HG03064 (cell line): ENCODE measurements around the gene ALOX12.
A peak's percentile ranks its signal among the peaks of the same experiment; 100 is the strongest.

ENCODE experiments used
- ATAC-seq: cut with Tn5 transposase; IDR thresholded peaks from one replicate; pipeline ENCODE4 v1.9.1; 2021; ENCODE audit warnings: low read depth; ENCODE audit not compliant: unreplicated experiment

ALOX12 gene

DNA sequence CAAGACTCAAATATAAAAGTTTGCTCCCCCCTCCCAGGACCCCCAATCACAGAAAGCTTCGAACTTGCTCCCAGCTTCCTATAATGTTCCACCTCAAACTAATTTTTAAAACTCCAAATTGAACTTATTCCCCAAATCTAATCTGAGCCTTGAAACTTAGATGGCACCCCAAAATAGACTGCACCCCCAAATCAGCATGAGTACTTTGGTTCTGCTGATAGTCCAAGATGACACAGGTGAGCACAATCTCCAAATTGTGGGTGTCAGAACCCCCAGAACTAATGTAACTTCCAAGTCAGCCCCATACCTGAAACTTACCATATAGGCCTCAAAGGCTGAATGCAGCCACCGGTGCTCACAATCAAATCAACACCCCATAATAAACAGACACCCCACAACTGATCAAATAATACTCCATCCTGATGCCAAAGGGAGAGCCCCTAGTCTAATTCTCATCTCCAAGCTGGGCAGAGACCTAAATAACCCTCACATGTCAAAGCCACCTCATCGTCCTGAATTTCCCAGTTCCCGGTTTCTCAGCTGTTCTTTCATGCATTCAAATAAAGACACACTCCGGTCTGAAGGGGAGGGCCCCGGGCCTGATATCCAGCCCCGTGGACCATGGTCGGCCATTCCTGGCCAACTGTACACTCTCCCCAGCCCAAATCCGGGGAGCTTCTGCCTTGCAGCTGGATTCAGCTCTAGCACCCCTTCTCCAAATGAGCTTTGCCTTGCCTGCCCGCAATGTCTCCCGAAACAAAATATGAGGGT is 25.2 kb downstream of the ALOX12 start:
- no peak for ATAC-seq

DNA sequence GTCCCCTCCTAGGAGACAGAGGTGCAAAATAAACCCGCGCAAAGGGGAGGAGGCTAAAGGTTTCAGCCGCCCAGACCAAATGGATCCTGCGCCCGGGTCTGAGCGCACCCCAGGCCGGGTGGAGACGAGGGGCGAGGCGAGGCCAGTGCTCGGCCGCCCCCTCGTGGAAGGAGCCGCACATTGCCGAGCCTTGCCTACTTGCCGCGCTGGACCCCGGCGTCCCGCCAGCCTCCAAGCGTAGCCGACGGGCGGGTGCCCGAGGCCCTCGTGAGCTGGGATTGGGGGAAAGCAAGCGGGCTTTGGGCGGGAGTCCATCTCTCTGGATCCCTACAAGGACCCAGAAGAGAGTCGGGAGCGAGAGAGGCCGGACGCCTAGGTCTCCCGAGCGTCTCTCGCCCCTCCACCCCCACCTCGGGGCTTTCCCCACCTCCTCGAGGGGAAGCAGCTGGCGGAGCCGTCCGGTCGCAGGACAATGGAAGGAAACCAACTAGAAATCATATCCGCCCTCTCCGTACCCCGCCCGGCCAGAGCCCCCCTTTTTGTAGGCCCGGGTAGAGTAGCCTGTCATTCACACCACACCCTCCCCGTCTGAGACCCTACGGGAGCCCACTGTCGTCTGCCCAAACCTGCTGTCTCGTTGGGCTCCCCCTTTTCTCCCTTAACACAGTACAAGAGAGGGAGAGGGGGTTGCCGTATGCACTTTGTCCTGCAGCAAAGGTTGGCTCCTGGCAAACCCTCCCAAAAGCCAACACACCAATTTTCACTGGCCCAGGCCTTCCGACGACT is 26.3 kb downstream of the ALOX12 start:
- ATAC-seq: no peak

DNA sequence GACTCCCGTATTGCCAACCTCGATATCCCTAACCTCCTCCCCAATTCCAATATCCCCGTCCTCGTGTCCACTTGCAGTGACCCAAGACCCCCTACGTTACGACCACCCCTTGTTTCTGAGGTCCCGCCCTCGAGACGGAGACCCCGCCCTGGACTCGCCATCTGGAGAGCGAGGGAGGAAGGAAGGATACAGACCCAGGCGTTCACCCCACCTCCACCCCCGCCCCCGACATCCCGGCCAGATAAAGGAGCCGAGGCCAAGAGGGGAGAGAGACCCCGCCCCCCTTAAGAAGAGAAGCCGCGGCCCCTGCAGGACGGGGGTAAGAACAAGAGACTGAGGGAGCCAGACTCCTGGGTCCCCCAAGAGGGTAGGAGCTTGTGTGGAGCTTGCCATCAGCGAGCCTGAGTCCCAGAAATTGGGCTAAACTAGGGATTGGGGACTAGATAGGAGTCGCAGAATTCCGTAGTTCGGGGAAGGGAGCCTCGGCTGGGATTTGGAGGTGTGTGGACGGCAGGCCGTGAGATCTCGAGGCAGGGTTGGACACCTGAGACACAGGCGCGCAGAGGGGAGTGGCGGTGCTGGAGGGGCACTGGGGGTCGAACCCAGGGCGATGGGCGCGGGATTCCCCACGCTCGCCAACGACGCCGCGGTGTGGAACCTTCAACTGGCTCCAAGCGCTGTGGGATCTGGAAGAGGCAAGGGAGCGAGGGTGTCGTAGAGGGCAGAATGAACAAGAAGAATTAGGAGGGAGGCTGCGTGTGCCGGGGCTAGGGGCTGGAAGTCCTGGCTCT is 27.1 kb downstream of the ALOX12 start, which contains the start of gene BCL6B:
BCL6B (plus strand) TSS at position 270 of the 791 bp plus-strand sequence. CDS start 622 bp downstream, outside the sequence.
- no peak for ATAC-seq

DNA sequence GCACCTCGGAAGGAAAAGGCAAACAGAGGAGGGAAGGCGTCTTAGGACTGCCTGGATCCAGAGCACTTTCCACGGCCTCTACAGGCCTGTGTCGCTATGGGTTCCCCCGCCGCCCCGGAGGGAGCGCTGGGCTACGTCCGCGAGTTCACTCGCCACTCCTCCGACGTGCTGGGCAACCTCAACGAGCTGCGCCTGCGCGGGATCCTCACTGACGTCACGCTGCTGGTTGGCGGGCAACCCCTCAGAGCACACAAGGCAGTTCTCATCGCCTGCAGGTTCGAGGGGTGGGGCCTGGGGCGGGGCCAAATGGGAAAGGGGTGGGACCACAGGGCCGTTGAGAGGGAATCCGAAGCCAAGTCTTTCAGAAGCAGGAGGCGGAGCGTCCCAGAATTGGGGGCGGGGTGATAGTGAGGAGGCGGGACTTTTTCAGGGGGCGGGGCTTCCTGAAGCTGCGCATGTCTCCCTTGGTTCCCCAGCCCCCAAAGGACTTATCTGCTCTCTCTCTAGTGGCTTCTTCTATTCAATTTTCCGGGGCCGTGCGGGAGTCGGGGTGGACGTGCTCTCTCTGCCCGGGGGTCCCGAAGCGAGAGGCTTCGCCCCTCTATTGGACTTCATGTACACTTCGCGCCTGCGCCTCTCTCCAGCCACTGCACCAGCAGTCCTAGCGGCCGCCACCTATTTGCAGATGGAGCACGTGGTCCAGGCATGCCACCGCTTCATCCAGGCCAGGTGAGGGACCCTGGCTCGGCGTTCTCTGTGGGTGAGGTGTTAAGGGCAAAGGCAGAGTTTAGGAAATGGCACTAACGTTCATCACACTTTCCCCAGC is 27.9 kb downstream of the ALOX12 start:
- ATAC-seq: no peak

DNA sequence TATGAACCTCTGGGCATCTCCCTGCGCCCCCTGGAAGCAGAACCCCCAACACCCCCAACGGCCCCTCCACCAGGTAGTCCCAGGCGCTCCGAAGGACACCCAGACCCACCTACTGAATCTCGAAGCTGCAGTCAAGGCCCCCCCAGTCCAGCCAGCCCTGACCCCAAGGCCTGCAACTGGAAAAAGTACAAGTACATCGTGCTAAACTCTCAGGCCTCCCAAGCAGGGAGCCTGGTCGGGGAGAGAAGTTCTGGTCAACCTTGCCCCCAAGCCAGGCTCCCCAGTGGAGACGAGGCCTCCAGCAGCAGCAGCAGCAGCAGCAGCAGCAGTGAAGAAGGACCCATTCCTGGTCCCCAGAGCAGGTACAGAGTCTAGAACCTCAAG is 28.5 kb downstream of the ALOX12 start:
- ATAC-seq: no peak

DNA sequence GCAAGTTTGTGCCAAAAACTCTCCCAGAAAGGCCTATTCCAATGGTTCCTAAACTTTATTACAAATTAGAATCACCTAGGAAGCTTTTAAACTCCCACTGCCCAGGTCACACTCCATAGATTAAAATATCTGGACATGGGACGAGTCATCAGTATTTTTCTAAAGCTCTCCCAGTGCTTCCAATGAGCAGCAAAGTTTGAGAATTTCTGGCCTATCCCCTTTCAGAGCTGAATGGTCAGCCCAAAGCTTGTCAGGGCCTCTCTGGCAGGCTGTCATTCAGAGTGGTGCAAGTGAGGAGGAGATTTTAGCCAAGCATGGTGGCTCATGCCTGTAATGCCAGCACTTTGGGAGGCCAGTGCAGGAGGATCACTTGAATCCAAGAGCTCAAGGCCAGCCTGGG is 29.4 kb downstream of the ALOX12 start:
- no peak for ATAC-seq

DNA sequence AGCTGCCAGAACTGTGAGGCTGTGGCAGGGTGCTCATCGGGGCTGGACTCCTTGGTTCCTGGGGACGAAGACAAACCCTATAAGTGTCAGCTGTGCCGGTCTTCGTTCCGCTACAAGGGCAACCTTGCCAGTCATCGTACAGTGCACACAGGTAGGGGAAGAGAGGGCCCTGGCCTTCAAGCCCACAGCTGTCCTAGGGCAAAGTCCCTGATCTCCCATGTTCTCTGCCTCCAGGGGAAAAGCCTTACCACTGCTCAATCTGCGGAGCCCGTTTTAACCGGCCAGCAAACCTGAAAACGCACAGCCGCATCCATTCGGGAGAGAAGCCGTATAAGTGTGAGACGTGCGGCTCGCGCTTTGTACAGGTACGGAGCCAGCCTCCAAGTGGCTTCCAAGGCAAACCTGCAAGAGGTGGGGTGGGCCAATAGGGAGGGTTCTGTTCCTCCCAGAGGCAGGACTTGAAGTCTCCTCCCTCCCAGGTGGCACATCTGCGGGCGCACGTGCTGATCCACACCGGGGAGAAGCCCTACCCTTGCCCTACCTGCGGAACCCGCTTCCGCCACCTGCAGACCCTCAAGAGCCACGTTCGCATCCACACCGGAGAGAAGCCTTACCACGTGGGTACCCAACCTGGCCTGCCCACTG is 30.7 kb downstream of the ALOX12 start:
- ATAC-seq: no peak

DNA sequence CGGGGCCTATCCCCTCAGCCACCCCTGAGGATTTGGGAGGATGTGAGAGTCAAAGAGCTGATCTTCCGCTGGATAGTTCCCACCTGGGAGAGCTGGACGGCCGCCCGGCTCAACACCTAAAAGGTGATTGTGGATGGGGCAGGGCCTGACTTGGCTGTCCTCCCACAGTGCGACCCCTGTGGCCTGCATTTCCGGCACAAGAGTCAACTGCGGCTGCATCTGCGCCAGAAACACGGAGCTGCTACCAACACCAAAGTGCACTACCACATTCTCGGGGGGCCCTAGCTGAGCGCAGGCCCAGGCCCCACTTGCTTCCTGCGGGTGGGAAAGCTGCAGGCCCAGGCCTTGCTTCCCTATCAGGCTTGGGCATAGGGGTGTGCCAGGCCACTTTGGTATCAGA is 31.5 kb downstream of the ALOX12 start:
- no peak for ATAC-seq

DNA sequence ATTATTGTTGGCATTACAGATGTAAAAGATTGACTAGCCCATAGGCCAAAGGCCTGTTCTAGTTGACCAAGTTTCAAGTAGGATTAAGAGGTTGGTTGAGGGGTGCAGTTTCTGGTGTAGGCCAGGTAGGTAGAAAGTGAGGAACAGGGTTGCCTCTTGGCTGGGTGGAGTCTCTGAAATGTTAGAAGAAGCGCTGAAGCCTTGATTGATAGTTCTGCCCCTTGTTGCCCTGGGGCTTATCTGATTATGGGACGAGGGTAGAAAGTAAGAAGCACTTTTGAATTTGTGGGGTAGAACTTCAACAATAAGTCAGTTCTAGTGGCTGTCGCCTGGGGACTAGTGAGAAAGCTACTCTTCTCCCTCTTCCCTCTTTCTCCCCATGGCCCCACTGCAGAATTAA is 33.2 kb downstream of the ALOX12 start:
- ATAC-seq: no peak

DNA sequence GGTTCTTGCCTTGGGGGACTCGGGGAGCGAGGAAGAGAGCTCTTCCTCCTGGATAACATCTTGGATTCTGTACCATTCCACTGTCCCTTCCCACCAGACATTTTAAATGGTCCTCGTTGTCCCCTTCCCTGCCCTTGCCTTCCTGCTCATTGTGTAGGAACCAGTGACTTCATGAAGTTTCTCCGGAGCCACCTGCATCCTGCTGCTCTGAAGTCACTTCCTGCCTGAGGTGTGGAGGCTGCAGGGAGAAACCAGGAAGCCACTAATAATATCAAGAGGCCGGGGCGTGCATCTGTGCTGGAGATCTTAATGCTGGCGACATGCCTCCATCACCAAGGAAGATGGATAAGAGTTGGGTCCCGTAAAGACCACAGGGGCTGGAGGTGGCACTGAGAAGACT is 33.8 kb downstream of the ALOX12 start:
- no peak for ATAC-seq

DNA sequence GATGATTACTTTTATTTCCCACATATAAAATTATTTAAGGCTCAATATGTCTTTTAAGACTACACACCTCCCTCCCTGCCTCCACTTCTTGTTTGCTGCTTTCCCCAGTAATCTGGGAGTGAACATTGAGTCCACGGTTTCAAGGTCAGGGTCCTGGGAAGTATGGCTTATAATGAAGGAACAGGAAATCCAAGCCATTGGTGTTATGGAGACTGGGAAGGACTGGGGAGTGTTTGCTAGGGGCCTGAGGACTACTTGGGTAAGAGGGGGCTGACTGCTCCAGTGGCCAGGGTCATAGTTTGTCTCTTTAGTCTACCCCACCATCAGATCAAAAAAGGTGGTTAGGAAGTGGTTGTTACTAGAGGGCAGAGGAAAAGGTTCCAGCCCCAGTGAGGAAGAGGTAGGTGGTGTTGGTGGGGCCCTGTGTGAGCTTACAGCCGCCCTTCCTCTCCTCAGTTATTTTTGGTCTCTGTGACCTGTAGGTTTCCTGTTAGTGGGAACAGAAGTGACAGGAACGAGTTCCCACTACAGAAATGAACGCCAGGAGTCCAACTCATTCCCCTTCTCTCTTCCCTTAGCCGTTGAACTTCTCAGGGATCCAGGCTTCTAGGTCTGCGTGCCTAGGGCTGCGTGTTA is 39.2 kb downstream of the ALOX12 start:
- ATAC-seq: no peak

DNA sequence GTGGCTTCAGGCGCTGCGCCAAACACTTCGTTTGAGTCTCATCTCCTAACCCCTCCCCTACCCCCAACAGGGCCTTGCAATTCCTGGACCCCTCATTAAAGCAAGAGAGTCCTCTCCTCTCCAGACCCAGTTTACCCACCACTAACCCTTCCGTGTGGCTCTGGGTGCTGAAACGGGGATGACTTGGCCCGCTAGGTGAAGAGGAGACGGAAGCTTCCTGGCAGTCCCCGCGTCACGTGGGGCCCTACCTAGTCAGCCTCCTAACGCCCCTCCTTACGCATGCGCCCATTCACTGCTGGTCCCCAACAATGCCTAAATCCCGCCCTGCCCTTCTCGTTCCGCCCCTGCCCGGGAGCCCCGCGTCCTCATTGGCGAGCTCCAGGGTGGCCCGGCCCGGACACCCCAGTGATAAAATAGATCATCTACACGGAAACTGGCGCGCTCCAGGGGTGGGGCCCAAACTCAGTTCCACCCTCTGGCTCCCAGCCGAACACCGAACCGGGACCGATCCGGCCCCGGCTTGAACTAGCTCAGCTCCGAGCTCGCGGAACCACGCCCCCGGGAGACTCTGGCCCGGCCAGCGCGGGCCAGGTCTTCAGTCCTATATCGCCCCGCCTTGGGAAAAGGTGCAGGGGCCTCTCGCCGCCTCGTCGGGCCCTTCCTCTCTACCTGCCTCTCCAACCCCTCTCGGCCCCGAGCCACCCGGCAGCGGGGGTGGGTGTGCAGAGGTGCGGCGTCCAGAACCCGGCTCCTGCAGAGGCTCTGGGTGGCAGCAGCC is 39.9 kb downstream of the ALOX12 start, which contains the start of gene SLC16A13:
SLC16A13 (plus strand) TSS at position 425 of the 778 bp plus-strand sequence. CDS start 368 bp downstream, outside the sequence.
- peak; percentile 88 for ATAC-seq

DNA sequence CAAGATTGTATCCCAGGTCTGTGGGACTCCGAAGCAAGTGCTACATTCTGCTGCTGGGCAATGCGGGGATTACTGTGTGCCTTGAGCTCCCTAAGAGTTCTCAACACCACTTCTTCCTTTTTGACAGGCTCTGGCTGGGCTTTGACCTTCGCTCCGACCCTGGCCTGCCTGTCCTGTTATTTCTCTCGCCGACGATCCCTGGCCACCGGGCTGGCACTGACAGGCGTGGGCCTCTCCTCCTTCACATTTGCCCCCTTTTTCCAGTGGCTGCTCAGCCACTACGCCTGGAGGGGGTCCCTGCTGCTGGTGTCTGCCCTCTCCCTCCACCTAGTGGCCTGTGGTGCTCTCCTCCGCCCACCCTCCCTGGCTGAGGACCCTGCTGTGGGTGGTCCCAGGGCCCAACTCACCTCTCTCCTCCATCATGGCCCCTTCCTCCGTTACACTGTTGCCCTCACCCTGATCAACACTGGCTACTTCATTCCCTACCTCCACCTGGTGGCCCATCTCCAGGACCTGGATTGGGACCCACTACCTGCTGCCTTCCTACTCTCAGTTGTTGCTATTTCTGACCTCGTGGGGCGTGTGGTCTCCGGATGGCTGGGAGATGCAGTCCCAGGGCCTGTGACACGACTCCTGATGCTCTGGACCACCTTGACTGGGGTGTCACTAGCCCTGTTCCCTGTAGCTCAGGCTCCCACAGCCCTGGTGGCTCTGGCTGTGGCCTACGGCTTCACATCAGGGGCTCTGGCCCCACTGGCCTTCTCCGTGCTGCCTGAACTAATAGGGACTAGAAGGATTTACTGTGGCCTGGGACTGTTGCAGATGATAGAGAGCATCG is 42.4 kb downstream of the ALOX12 start:
- no peak for ATAC-seq

DNA sequence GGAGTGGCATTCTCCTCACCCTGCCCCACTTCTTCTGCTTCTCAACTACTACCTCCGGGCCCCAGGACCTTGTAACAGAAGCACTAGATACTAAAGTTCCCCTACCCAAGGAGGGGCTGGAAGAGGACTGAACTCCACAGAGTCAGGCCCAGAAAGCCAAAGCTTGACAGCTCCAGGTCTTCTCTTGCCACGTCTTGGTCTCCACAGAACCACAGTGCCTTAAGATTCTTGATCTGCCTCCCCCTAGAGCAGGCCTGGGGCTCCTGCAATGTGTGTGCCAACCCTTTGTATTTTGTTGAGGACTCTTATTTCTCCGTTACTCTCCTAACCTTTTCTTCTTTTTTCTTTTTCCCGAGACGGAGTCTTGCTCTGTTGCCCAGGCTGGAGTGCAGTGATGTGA is 44.0 kb downstream of the ALOX12 start:
- ATAC-seq: no peak

DNA sequence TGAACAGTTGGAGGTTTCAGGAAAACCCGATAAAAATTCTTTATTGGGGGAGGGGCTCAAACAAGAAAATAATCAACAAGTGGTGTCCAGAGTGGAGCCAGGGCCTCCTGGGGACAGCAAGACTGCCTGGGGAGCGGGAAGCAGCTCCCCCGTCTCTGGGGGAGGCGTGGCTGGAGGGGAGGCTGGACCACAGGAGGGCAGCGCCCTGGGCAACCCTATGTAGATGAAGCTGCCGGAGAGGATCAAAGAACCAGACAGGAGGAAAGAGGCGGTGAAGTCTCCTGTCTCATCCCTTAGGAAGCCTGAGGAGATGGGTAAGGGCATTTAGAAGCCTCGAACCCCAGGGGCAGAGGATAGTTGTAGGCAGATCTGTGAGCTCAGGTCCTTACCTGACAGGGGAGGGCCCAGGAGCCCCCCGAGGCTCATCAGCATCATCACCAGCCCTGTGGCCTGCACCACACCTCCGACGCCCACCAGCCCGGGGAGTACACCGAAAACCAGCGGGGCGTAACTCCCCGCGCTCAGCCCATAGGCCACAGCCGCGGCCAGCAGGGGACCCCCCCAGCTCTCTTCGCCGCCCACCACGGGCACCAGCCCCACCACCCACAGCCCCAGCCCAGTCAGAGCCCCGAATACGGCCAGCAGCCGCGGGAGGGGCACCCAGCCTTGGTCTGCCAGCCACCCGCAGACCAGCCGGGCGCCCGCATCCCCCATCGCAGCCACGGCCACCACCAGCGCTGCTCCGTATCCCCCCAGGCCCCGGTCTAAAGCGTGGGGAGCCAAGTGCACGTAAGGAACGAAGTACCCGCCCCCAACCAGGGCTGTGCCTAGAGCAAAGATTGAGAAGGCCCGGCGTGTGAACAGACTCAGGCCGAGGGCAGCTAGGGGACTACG is 46.0 kb downstream of the ALOX12 start:
- no peak for ATAC-seq

DNA sequence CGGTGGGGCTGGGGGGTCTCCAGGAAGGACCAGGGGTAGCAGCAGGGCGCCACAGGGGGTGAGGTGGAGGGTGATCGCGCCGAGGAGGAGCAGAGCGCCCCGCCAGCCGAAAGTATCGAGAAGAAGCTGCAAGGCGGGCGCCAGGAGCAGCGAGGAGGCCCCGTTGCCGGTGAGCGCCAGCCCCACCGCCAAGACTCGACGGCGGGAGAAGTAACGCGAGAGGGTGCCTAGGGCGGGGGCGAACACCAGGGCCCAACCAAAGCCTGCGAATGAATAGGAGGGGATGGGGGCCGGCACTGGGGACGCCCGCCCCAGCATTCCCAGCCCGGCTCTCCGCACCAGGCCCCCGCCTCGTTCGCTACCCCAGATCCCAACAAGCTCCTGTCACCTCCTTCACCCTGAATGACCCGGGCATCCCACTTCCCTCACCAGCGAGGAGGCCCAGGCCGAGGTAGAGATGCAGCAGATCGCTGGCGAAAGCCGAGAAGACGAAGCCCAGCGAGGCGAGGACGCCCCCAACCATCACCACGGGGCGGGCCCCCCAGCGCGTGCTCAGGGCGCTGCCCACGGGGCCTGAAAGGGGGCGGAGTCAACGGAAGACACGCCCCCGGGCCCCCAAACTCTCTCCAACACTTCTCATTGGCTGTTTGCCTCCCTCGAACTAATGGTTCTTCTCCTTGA is 46.8 kb downstream of the ALOX12 start:
- no peak for ATAC-seq
